ENCODE data around the gene TBC1D32.
A peak's percentile ranks its signal among the peaks of the same experiment; 100 is the strongest.
"Not testable (repeated sequence)": the region's sequence is repeated elsewhere in the genome, so short reads cannot be mapped to it uniquely, and the experiment has no call there.

The TBC1D32 gene, protein sequence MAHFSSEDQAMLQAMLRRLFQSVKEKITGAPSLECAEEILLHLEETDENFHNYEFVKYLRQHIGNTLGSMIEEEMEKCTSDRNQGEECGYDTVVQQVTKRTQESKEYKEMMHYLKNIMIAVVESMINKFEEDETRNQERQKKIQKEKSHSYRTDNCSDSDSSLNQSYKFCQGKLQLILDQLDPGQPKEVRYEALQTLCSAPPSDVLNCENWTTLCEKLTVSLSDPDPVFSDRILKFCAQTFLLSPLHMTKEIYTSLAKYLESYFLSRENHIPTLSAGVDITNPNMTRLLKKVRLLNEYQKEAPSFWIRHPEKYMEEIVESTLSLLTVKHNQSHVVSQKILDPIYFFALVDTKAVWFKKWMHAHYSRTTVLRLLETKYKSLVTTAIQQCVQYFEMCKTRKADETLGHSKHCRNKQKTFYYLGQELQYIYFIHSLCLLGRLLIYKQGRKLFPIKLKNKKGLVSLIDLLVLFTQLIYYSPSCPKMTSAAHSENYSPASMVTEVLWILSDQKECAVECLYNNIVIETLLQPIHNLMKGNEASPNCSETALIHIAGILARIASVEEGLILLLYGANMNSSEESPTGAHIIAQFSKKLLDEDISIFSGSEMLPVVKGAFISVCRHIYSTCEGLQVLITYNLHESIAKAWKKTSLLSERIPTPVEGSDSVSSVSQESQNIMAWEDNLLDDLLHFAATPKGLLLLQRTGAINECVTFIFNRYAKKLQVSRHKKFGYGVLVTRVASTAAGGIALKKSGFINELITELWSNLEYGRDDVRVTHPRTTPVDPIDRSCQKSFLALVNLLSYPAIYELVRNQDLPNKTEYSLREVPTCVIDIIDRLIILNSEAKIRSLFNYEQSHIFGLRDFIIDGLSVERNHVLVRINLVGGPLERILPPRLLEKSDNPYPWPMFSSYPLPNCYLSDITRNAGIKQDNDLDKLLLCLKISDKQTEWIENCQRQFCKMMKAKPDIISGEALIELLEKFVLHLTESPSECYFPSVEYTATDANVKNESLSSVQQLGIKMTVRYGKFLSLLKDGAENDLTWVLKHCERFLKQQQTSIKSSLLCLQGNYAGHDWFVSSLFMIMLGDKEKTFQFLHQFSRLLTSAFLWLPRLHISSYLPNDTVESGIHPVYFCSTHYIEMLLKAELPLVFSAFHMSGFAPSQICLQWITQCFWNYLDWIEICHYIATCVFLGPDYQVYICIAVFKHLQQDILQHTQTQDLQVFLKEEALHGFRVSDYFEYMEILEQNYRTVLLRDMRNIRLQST

DNA sequence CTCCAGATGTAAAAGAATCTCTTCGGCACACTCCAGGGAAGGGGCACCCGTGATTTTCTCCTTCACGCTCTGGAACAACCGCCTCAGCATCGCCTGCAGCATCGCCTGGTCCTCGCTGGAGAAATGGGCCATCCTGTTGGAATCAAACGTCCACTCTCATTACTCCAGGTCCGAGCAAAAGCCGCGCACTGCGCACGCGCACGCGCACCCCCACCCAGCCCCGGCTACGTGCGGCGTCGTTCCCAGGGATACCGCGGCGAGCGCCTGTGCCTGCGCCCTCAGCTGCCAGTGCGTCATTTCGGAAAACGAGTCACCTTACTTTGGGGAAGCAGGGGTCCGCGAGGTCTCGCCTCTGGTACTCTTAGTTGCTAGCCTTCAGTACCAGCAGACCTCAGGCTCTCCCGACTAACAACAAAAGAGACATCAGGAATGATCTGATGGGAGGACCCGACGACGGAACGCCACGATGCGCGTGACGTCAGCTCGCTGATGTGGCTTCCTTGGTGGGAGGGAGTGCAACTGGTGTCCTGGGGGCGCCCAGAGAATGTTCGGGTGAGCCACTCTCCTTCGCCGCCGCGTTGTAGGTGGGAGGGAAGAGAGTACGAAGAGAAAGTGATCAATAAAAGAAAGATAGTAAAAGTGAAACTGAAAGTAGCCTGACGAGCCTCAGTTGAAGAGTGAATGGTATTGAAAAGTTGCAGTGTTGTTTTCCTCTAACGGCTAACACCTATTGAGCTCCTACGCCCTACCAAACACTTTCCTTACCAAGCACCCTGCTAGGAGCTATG lies at the start of gene TBC1D32:
TSS of gene TBC1D32 (minus strand) at position 182 of the 788 bp plus-strand sequence. CDS start at position 132, 50 bp downstream.
- Mint-ChIP-seq H3K27me3 (ENCODE audit: low read depth) (peaks cover 10% of the 10 kb centered on the region), H3K9me3 (no peaks in the 10 kb centered on the region), H3K4me1 (ENCODE audit: low read depth) (peaks cover 14% of the 10 kb centered on the region), H3K4me3 (peak within 1 kb of the TSS; percentile 97), H3K36me3 (ENCODE audit: low read depth) (peaks cover 4% of the 10 kb centered on the region), H3K27ac (peak within 1 kb of the TSS; percentile 100)

- H3K4me3 Mint-ChIP-seq = no peak overlapping the region
- H3K27me3 Mint-ChIP-seq (ENCODE audit: low read depth) = no peaks in the 10 kb centered on the region
- H3K36me3 Mint-ChIP-seq (ENCODE audit: low read depth) = no peaks in the 10 kb centered on the region
- no peak overlapping the region for H3K27ac Mint-ChIP-seq
- no peaks in the 10 kb centered on the region for H3K4me1 Mint-ChIP-seq (ENCODE audit: low read depth)
- no peaks in the 10 kb centered on the region for H3K9me3 Mint-ChIP-seq
Observed at GRCh38 chr6:121383478-121383877, 49.2 kb upstream of the TBC1D32 start.

GRCh38 chr6:121382467-121383121 lies 48.3 kb upstream of the TBC1D32 start:
- H3K27me3 Mint-ChIP-seq (ENCODE audit: low read depth) = no peaks in the 10 kb centered on the region
- H3K27ac Mint-ChIP-seq = no peak overlapping the region
- no peaks in the 10 kb centered on the region for H3K9me3 Mint-ChIP-seq
- no peak overlapping the region for H3K4me3 Mint-ChIP-seq
- H3K36me3 Mint-ChIP-seq (ENCODE audit: low read depth) = no peaks in the 10 kb centered on the region
- no peaks in the 10 kb centered on the region for H3K4me1 Mint-ChIP-seq (ENCODE audit: low read depth)

GRCh38 chr6:121376411-121376810 lies 42.1 kb upstream of the TBC1D32 start:
- Mint-ChIP-seq H3K4me1 (ENCODE audit: low read depth) (no peaks in the 10 kb centered on the region), H3K9me3 (no peaks in the 10 kb centered on the region), H3K4me3 (no peak overlapping the region), H3K36me3 (ENCODE audit: low read depth) (no peaks in the 10 kb centered on the region), H3K27me3 (ENCODE audit: low read depth) (no peaks in the 10 kb centered on the region), H3K27ac (no peak overlapping the region)

DNA sequence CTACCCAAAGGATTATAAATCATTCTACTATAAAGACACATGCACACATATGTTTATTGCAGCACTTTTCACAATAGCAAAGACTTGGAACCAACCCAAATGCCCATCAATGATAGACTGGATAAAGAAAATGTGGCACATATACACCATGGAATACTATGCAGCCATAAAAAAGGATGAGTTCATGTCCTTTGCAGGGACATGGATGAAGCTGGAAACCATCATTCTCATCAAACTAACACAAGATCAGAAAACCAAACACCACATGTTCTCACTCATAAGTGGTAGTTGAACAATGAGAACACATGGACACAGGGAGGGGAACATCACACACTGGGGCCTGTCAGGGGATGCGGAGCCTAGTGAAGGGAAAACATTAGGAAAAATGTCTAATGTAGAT lies 39.9 kb upstream of the TBC1D32 start:
- H3K27me3 Mint-ChIP-seq (ENCODE audit: low read depth); H3K4me1 Mint-ChIP-seq (ENCODE audit: low read depth); H3K36me3 Mint-ChIP-seq (ENCODE audit: low read depth); H3K27ac Mint-ChIP-seq; H3K4me3 Mint-ChIP-seq; H3K9me3 Mint-ChIP-seq: not testable (repeated sequence)

- H3K4me3 Mint-ChIP-seq = no peak overlapping the region
- H3K27me3 Mint-ChIP-seq (ENCODE audit: low read depth) = no peaks in the 10 kb centered on the region
- H3K27ac Mint-ChIP-seq = no peak overlapping the region
- H3K4me1 Mint-ChIP-seq (ENCODE audit: low read depth) = no peaks in the 10 kb centered on the region
- H3K9me3 Mint-ChIP-seq = no peaks in the 10 kb centered on the region
- H3K36me3 Mint-ChIP-seq (ENCODE audit: low read depth) = no peaks in the 10 kb centered on the region
Observed at GRCh38 chr6:121365536-121366521, 31.5 kb upstream of the TBC1D32 start.

DNA sequence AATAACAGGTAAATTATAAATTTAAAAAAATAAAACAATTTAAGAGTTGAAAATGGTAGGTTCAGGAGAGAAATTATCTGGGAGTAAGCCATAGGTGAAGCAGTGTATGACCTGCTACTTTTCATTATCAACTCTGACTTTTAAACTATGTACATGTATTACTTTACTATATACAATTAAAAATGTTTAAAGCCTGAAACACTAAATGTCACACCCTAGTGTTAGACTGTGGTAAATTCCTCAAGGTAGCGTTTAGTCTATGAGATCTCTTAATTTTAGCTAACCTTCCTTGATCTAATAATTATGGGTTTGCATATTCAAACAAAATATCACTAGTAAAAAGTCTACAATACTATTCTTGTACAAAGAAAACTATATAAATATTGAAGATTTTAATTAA lies 22.3 kb upstream of the TBC1D32 start:
- H3K9me3 Mint-ChIP-seq = no peaks in the 10 kb centered on the region
- H3K4me3 Mint-ChIP-seq = no peak overlapping the region
- H3K4me1 Mint-ChIP-seq (ENCODE audit: low read depth) = no peaks in the 10 kb centered on the region
- no peaks in the 10 kb centered on the region for H3K36me3 Mint-ChIP-seq (ENCODE audit: low read depth)
- peaks cover 18% of the 10 kb centered on the region for H3K27me3 Mint-ChIP-seq (ENCODE audit: low read depth)
- no peak overlapping the region for H3K27ac Mint-ChIP-seq

DNA sequence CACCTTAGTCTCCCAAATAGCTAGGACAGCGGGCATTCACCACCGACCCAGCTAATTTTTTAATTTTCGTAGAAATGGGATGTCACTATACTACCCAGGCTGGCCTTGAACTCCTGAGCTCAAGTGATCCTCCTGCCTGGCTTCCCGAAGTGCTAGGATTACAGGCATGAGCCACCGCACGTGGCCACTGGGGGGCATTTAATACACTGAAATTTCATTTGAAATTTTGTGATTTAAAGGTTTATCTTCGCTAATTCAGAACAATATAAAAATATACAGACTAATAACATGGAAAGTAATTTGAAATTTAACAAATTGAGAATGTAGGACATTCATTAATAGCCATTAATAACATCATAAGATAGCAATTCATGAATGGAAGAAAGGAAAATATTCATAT lies 20.5 kb upstream of the TBC1D32 start:
- H3K27ac Mint-ChIP-seq = no peak overlapping the region
- no peaks in the 10 kb centered on the region for H3K36me3 Mint-ChIP-seq (ENCODE audit: low read depth)

DNA sequence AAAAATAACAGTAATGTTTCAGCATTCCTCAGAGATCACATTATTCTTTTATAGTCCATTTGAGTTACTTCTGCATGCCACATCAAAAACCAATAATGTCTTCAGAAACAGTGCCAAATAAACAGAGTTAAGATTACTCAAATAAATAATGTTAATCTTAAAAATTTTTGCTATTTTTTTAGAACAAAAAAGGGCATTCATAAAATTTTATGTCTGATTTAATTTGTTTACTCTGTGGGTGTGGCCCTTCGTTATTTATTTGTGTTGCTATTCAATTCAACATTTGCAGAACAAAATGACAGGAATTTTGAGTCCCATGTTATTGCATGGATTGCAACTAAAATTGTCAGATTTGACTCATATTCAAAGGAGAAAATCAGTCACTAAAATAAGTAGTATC lies 18.7 kb upstream of the TBC1D32 start:
- Mint-ChIP-seq H3K4me1 (ENCODE audit: low read depth) (no peaks in the 10 kb centered on the region), H3K4me3 (no peak overlapping the region), H3K27me3 (ENCODE audit: low read depth) (peaks cover 29% of the 10 kb centered on the region), H3K36me3 (ENCODE audit: low read depth) (no peaks in the 10 kb centered on the region), H3K27ac (no peak overlapping the region), H3K9me3 (no peaks in the 10 kb centered on the region)

More for the DNA sequence above, 20.5 kb upstream of the TBC1D32 start:
- H3K9me3 Mint-ChIP-seq = no peaks in the 10 kb centered on the region
- no peaks in the 10 kb centered on the region for H3K4me1 Mint-ChIP-seq (ENCODE audit: low read depth)
- peaks cover 27% of the 10 kb centered on the region for H3K27me3 Mint-ChIP-seq (ENCODE audit: low read depth)
- H3K4me3 Mint-ChIP-seq = no peak overlapping the region

DNA sequence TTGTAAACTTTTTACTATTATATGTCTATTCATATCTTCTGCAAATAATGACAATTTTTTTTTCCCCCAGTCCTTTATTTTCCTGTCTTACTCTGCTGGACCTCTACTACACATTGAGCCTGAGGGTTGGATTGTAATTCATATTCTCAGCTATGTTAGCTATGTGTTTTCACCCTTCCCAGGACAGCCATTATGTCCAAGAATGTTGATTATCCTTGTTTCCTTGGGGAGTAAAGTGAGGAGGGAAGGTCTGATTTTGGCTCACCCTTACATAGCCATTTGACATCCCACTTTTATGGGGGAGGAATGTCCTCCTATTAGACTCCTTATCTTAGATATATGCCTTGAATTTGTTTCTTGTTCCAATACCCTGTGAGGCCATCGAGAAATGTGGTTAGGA lies 17.6 kb upstream of the TBC1D32 start:
- no peak overlapping the region for H3K27ac Mint-ChIP-seq
- no peaks in the 10 kb centered on the region for H3K36me3 Mint-ChIP-seq (ENCODE audit: low read depth)
- H3K27me3 Mint-ChIP-seq (ENCODE audit: low read depth) = peaks cover 25% of the 10 kb centered on the region
- no peaks in the 10 kb centered on the region for H3K4me1 Mint-ChIP-seq (ENCODE audit: low read depth)
- H3K4me3 Mint-ChIP-seq = no peak overlapping the region
- no peaks in the 10 kb centered on the region for H3K9me3 Mint-ChIP-seq

- no peak overlapping the region for H3K27ac Mint-ChIP-seq
- H3K4me1 Mint-ChIP-seq (ENCODE audit: low read depth) = no peaks in the 10 kb centered on the region
- H3K9me3 Mint-ChIP-seq = no peaks in the 10 kb centered on the region
- no peaks in the 10 kb centered on the region for H3K36me3 Mint-ChIP-seq (ENCODE audit: low read depth)
- peaks cover 29% of the 10 kb centered on the region for H3K27me3 Mint-ChIP-seq (ENCODE audit: low read depth)
- no peak overlapping the region for H3K4me3 Mint-ChIP-seq
Observed at GRCh38 chr6:121349596-121349995, 15.3 kb upstream of the TBC1D32 start.

DNA sequence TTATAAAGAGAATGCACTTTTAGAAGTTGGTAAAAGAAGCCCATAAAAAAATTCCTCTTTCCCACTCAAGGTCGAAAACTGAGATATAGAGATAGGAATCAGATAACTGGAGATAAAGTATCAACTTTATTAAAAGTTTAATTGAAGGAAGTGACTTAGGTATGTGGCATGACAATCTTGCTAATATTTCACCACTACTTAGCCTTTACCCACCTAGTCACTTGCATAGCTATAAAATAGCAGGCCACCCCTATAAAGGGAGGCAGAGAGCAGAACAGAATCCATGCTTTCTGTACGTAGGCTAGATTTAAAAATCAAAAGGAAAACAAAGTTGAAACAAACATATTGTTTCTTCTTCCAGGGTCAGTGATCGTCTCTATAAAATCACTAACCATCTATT lies 13.2 kb upstream of the TBC1D32 start:
- no peaks in the 10 kb centered on the region for H3K4me1 Mint-ChIP-seq (ENCODE audit: low read depth)
- H3K27ac Mint-ChIP-seq = no peak overlapping the region
- H3K9me3 Mint-ChIP-seq = no peaks in the 10 kb centered on the region
- H3K4me3 Mint-ChIP-seq = no peak overlapping the region
- no peaks in the 10 kb centered on the region for H3K36me3 Mint-ChIP-seq (ENCODE audit: low read depth)
- peaks cover 22% of the 10 kb centered on the region for H3K27me3 Mint-ChIP-seq (ENCODE audit: low read depth)
